ENCODE results near the gene SF3A2.
"Not testable (repeated sequence)": the region's sequence is repeated elsewhere in the genome, so short reads cannot be mapped to it uniquely, and the experiment has no call there.

The SF3A2 gene, protein sequence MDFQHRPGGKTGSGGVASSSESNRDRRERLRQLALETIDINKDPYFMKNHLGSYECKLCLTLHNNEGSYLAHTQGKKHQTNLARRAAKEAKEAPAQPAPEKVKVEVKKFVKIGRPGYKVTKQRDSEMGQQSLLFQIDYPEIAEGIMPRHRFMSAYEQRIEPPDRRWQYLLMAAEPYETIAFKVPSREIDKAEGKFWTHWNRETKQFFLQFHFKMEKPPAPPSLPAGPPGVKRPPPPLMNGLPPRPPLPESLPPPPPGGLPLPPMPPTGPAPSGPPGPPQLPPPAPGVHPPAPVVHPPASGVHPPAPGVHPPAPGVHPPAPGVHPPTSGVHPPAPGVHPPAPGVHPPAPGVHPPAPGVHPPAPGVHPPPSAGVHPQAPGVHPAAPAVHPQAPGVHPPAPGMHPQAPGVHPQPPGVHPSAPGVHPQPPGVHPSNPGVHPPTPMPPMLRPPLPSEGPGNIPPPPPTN

GRCh38 chr19:2236314-2237050 is at the start of gene SF3A2, which contains the start of gene PLEKHJ1:
TSS of gene SF3A2 (plus strand) at chr19:2236824. CDS start at chr19:2243419, 6,595 bp downstream.
TSS of gene PLEKHJ1 (minus strand) at chr19:2236329. CDS start at chr19:2236248, 81 bp downstream.
- peak; percentile 36 to 99 (median 94) for DNase-seq

DNA sequence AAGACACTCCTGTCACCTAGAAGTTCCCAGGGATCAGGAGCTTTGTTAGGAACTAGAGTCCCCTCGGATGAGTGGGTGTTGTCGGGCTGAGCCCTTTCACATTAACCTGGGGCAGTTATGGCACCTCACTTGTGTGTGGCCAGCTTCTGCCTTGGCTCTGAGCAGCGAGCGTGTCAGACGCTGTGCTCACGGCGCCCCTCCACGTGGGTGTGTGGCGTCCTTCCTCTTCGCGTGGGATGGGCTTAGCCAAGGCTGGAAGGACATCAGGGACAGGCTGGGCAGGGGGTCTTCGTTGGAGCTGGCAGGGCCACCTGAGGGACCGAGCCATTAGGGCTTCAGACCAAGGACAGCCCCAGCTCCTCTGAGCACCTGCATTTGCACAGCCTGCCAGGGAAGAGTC is 49.5 kb upstream of the SF3A2 start:
- DNase-seq = no peak

GRCh38 chr19:2188708-2189385 is 47.8 kb upstream of the SF3A2 start:
- peak in 7 of 56 donors; percentile 5 to 44 (median 15) for DNase-seq

GRCh38 chr19:2189880-2190279 is 46.7 kb upstream of the SF3A2 start:
- no peak for DNase-seq

DNA sequence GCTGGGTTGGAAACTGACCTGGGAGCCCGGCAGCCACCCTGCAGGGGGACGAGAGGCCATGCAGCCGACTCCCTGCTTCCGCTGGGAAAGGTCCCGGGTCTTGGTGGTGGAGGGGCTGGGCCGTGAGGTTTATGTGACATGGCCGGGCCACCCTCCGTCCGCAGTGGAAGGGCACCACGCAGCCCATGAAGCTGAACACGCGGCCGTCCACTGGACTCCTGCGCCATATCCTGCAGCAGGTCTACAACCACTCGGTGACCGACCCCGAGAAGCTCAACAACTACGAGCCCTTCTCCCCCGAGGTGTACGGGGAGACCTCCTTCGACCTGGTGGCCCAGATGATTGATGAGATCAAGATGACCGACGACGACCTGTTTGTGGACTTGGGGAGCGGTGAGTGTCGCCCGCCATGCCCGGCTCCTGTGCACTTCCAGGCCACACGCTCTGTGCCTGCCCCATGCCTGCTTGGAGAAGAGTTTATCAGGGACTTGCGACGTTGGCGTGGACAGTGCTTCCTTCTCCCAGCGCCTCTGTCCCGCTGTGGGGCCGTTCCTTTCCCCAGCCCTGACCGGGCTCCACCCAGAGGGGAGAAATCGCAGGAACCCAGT is 45.7 kb upstream of the SF3A2 start:
- DNase-seq = no peak

DNA sequence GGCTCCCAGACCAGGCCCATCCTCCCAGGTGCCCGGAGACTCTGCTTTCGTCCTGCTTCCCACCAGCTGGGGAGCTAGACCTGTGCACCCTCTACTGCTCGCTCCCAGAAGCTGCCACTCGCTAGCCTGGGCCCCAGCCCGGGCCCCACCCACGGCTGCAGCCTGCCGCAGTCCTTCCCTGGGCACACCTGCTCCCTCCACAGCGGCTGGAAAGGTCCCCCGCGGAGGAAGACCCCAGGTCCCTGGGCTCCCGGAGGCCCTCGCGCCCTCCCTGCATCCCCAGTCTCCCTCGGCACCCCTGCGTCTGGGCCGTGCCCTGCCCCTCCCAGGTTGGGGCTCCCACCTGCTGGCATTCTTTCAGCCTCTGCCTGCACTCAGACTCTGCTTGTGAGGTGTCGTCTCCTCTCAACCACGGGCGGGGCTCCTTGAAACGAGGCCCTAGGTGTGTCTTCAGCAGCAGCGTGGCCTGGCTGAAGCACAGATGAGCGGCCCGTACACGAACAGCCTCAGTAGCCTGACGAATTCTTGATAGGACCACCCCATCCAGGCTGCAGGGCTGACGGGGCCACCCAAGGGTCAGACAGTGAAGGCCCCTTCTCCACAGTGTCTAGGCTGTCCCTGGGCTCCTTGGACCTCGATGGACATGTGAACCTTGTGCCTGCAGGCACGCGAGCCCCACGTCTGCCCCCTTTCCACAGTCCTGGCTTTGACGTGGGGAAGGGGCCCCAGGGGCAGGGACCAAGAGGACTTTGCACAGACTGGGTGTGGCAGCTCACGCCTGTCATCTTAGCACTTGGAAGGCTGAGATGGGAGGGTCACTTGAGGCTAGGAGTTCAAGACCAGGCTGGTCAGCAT is 44.9 kb upstream of the SF3A2 start:
- DNase-seq = no peak

- DNase-seq = no peak
Observed at GRCh38 chr19:2192862-2193261, 43.8 kb upstream of the SF3A2 start.

DNA sequence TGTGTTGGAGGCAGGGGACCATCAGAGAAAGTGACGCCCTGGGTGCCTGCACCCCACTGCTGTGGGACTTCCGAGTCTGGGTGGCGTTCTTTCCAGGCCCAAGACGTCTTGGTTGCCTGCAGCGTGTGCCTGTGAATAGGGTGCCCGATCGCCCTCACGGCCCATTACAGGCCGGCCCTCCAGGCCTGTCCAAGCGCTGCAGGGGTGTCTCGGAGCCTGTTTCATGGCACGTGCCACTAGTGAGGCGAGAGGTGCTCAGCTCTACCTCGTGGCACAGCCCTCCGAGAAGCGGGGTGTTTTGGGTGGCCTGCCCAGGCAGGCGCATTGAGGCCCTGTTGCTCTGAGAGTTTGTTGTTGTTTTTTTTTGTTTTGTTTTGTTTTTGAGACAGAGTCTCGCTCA is 42.8 kb upstream of the SF3A2 start:
- no peak for DNase-seq

- DNase-seq = no peak
Observed at GRCh38 chr19:2194513-2195078, 42.0 kb upstream of the SF3A2 start.

GRCh38 chr19:2195361-2195760 is 41.3 kb upstream of the SF3A2 start:
- DNase-seq = no peak

GRCh38 chr19:2195914-2196313 is 40.7 kb upstream of the SF3A2 start:
- DNase-seq = no peak

- DNase-seq = no peak
Observed at GRCh38 chr19:2197270-2197669, 39.4 kb upstream of the SF3A2 start.

- no peak for DNase-seq
Observed at GRCh38 chr19:2198317-2198716, 38.3 kb upstream of the SF3A2 start.

DNA sequence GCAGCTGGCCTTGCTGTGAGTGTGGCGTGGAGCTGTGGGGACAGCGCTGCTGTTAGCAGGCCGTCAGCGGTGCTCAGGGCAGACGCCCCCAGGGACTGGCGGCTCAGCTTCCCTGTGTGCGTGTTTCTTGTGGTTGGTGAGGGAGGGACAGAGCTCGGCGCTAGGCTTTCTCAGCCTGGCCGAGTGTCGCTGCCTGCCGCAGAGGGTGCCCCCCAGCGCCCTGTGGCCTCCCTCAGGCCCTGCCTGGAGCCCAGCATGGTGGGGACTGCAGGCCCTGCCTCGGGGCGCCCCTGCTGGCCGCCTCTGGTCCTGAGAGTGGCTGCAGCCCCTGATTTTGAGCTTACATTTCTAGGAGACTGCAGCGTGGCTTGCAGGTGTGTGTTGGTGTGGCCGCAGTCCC is 37.4 kb upstream of the SF3A2 start:
- DNase-seq = peak in 1 of 56 donors; percentile 17

GRCh38 chr19:2199861-2200623 is 36.6 kb upstream of the SF3A2 start:
- DNase-seq = no peak

GRCh38 chr19:2200624-2201294 is 35.9 kb upstream of the SF3A2 start:
- not testable (repeated sequence) for DNase-seq

DNA sequence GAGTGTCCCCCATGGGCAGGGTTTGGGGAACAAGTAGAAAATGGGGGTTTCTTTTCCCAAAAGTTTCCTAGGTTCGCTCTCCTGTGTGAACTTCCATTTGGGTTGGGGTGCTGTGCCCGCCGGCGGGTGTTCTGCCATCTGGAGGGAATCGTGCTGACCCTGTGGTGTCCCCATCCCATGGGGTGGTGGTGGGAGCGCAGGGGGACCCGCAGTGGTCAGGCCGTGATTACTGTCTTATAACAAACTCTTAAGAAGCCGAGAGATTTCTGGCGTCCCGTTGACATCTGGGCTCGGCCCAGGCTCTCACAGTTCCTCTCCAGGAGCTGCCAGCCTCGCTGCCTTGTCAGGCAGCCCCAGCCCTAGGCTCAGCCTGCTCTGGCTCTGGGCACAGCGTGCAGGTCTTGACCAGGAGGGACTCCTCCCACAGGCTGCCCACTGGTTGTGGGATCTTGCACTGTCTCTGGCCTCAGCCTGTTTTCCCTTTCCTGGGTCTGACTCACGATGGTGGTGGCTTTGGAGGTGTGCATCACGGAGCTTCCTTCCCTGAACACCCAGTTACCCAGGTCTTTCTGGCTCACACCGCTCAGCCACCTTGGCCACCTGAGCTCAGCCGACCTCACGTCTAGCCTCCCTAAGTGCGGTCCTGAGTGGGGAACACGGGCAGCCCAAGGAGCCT is 35.0 kb upstream of the SF3A2 start:
- no peak for DNase-seq

DNA sequence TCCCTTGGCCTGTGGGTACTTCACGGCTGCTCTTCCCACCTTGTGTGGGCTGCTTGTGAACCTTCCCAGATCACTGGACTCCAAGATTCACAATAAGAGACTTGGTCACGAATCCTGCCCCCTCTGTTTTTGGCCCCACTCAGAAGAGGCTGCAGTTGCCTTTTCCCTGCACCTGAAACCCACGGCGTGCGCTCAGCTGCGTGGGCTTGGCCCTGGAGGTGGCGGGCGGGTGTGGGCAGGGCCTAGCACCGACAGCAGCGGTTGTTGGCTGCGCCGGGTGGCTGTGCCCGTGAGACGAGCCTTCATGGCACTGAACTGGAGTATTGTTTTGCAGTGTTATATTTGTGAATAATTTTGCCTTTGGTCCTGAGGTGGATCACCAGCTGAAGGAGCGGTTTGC is 34.3 kb upstream of the SF3A2 start:
- peak in 16 of 56 donors; percentile 2 to 58 (median 14) for DNase-seq

Measured in nucleus accumbens (tissue), 56 donors.